ENCODE measurements around the gene SETD2.
"Not testable (repeated sequence)": the region's sequence is repeated elsewhere in the genome, so short reads cannot be mapped to it uniquely, and the experiment has no call there.

SETD2 gene

GRCh38 chr3:47128137-47128536 is 35.8 kb downstream of the SETD2 start:
- Histone ChIP-seq H3K27ac (no peak overlapping the region), H3K36me3 (peaks cover 13 to 21% (median 15%) of the 10 kb centered on the region in 3 donors), H3K9me3 (no peaks in the 10 kb centered on the region), H3K4me1 (peaks cover 0 to 7% (median 2%) of the 10 kb centered on the region in 4 donors), H3K4me3 (no peak overlapping the region), H3K27me3 (no peaks in the 10 kb centered on the region)
- intact Hi-C loops (cut with DNase I; ENCODE audit: low total_unique reads), result no loop called here
- DNase-seq, result no peak
- TF ChIP-seq CTCF (IDR thresholded peaks at IDR 0.05), result no peak

DNA sequence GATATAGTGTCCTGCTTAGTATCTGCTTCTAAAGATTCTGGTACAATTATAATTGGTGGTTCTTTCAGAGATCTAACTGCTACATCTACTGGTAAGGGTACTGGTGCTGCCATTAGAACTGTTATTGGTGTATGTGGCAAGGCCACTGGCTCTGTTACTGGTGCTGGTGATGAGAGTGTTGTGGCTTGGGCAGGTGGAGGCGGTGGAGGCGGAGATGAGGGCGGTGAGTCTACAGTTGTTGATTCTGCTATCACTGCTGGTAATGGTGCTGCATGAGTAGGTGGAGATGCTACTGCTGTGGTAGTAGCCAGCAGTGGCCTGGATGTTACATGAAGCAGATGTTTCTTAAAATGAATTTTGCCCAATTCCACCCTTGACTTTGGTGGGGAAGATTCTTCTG is 40.1 kb downstream of the SETD2 start:
- Histone ChIP-seq H3K36me3 (peaks cover 19 to 47% (median 32%) of the 10 kb centered on the region in 3 donors), H3K27me3 (no peaks in the 10 kb centered on the region), H3K4me3 (no peak overlapping the region), H3K9me3 (no peaks in the 10 kb centered on the region), H3K4me1 (no peaks in the 10 kb centered on the region), H3K27ac (no peak overlapping the region)
- no peak for DNase-seq
- no peak for TF ChIP-seq CTCF (IDR thresholded peaks at IDR 0.05)
- intact Hi-C loops (cut with DNase I; ENCODE audit: low total_unique reads), result no loop called here

- Histone ChIP-seq H3K4me3 (no peak overlapping the region), H3K36me3 (peaks cover 28 to 53% (median 38%) of the 10 kb centered on the region in 3 donors), H3K9me3 (no peaks in the 10 kb centered on the region), H3K4me1 (no peaks in the 10 kb centered on the region), H3K27me3 (no peaks in the 10 kb centered on the region), H3K27ac (no peak overlapping the region)
- intact Hi-C loops (cut with DNase I; ENCODE audit: low total_unique reads), result no loop called here
- DNase-seq, result no peak
- TF ChIP-seq CTCF (IDR thresholded peaks at IDR 0.05), result no peak
Measured at GRCh38 chr3:47121409-47121808, 42.5 kb downstream of the SETD2 start.

DNA sequence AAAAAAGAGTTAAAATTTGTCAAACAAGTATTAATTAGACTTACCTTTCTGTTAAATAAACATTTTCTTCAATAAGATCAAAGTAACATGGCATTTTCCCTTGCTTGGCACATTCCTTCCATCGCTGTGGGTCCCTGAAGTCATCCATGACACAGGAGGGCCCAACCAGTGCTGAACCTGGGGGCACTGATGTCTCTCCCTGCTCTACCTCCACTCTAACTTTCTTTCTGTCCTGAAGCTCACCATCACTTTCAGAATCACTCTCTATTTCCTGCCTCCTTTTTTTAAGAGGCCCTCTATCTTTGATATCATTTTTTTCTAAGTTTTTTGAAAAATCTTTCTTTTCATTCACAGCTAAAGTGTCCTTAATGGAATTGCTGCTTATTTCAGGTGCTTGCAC is 43.8 kb downstream of the SETD2 start:
- no peak for DNase-seq
- H3K4me3 ChIP-seq, result no peak overlapping the region
- no peaks in the 10 kb centered on the region for H3K27me3 ChIP-seq
- TF ChIP-seq CTCF (IDR thresholded peaks at IDR 0.05), result no peak
- no peak overlapping the region for H3K27ac ChIP-seq
- H3K4me1 ChIP-seq, result no peaks in the 10 kb centered on the region
- intact Hi-C loops (cut with DNase I; ENCODE audit: low total_unique reads), result no loop called here
- no peaks in the 10 kb centered on the region for H3K9me3 ChIP-seq
- H3K36me3 ChIP-seq, result peaks cover 40 to 64% (median 44%) of the 10 kb centered on the region in 3 donors

DNA sequence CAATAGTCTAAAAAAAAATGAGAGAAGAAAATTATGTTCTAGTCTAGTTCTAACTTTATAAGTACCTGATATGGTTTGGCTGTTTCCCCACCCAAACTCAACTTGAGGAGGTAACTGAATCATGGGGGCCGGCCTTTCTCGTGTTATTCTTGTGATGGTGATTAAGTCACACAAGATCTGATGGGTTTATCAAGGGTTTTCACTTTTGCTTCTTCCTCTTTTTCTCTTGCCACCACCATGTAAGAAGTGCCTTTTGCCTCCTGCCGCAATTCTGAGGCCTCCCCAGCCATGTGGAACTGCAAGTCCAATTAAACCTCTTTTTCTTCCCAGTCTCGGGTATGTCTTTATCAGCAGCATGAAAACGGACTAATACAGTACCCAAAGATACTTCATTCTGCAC is 44.5 kb downstream of the SETD2 start:
- H3K4me3 ChIP-seq; H3K9me3 ChIP-seq; intact Hi-C loops (cut with DNase I; ENCODE audit: low total_unique reads); DNase-seq; H3K4me1 ChIP-seq; H3K27me3 ChIP-seq; H3K27ac ChIP-seq: not testable (repeated sequence)
- peaks cover 46 to 67% (median 47%) of the 10 kb centered on the region in 3 donors for H3K36me3 ChIP-seq

DNA sequence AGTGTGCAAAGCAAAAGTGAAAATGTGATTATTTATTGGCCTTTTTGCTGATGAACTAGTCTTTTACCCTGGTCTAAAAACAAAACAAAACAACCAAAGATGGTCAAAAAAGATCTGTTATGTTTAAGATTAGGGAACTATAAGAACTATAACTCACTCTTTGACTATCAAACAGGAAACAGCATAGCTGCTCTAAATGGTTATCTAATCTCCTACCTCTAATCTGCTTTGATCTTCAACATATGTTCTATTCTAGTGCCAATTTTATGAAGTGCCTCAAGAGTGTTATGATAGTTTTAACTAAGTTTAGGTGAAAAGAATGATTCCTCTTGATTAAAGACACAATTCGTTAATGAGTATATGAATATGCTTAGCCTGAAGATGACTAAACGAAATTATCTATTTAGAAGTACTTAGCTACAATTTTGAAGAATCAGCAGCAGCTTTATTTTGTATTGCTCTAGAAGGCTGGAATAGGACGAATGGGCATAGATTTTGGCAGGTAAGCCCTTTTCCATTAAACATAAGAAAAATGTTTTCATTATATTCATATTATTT is 46.0 kb downstream of the SETD2 start:
- Histone ChIP-seq H3K4me3 (no peak overlapping the region), H3K36me3 (peaks cover 44 to 61% (median 47%) of the 10 kb centered on the region in 3 donors), H3K4me1 (no peaks in the 10 kb centered on the region), H3K9me3 (no peaks in the 10 kb centered on the region), H3K27ac (no peak overlapping the region), H3K27me3 (no peaks in the 10 kb centered on the region)
- DNase-seq, result no peak
- no peak for TF ChIP-seq CTCF (IDR thresholded peaks at IDR 0.05)
- intact Hi-C loops (cut with DNase I; ENCODE audit: low total_unique reads), result no loop called here

- H3K27ac ChIP-seq; H3K27me3 ChIP-seq; DNase-seq; intact Hi-C loops (cut with DNase I; ENCODE audit: low total_unique reads); H3K4me3 ChIP-seq; H3K4me1 ChIP-seq; H3K9me3 ChIP-seq: not testable (repeated sequence)
- peaks cover 47 to 52% (median 51%) of the 10 kb centered on the region in 3 donors for H3K36me3 ChIP-seq
Measured at GRCh38 chr3:47115524-47115923, 48.4 kb downstream of the SETD2 start.
